DND-41 (cell line): Measurements from ENCODE around the gene MAP2K5.

Source experiments
- ATAC-seq: fragments of 200-7000 bp; cut with Tn5 transposase; 3 replicates; pipeline ENCODE4 v1.9.1; 2021; ENCODE audit warnings: low read depth; ENCODE audit not compliant: insufficient read depth
- DNase-seq: peaks from one replicate; pipeline ENCODE4 v3.0.0-alpha.2; 2020
- H2AFZ ChIP-seq: 2 replicates; pipeline ENCODE4 v1.6.0; 2012; ENCODE audit warnings: low read depth, low read length
- H3K27ac ChIP-seq: 2 replicates; pipeline ENCODE4 v1.5.1; 2012; ENCODE audit warnings: low read length, inconsistent platforms
- H3K27me3 ChIP-seq: fragments of 200-600 bp; sonication (generic); 2 replicates; pipeline ENCODE4 v1.6.0; 2012; ENCODE audit warnings: low read length, mild to moderate bottlenecking, inconsistent platforms; ENCODE audit not compliant: insufficient read depth, poor library complexity
- H3K36me3 ChIP-seq: 2 replicates; pipeline ENCODE4 v1.5.1; 2012; ENCODE audit warnings: low read length, inconsistent platforms; ENCODE audit not compliant: insufficient read depth
- H3K4me1 ChIP-seq: 2 replicates; pipeline ENCODE4 v1.5.1; 2012; ENCODE audit warnings: mild to moderate bottlenecking, low read length; ENCODE audit not compliant: insufficient read depth
- H3K4me2 ChIP-seq: 2 replicates; pipeline ENCODE4 v1.6.0; 2012; ENCODE audit warnings: mild to moderate bottlenecking, moderate library complexity, low read length, inconsistent platforms; ENCODE audit not compliant: insufficient read depth
- H3K4me3 ChIP-seq, 2 experiments: fragments of 200-600 bp in 1 of 2; shearing (Covaris generic) in 1 of 2; 2 replicates each; pipeline ENCODE4 v1.5.1; 2012 to 2016; ENCODE audit warnings: inconsistent platforms in 2 of 2, low read length in 2 of 2, mild to moderate bottlenecking in 2 of 2, low read depth in 1 of 2, moderate library complexity in 1 of 2
- H3K79me2 ChIP-seq: 2 replicates; pipeline ENCODE4 v1.6.0; 2012; ENCODE audit warnings: low read length, inconsistent platforms; ENCODE audit not compliant: insufficient read depth
- H3K9ac ChIP-seq: 2 replicates; pipeline ENCODE4 v1.6.0; 2012; ENCODE audit warnings: low read depth, mild to moderate bottlenecking, inconsistent platforms, low read length, moderate library complexity
- H3K9me3 ChIP-seq: 2 replicates; pipeline ENCODE4 v1.5.1; 2012; ENCODE audit warnings: low read length, moderate library complexity, mild to moderate bottlenecking, inconsistent platforms; ENCODE audit not compliant: insufficient read depth, severe bottlenecking
- H4K20me1 ChIP-seq: 2 replicates; pipeline ENCODE4 v1.6.0; 2012; ENCODE audit warnings: low read length; ENCODE audit not compliant: insufficient read depth
- EZH2 ChIP-seq: IDR thresholded peaks from 3 replicates; pipeline ENCODE4 v1.6.1; 2012; ENCODE audit warnings: borderline replicate concordance, low read depth, mild to moderate bottlenecking, moderate library complexity, low read length, inconsistent platforms; ENCODE audit not compliant: severe bottlenecking
- TF ChIP-seq, protein P1 (sequence below): IDR thresholded peaks from 2 replicates; pipeline ENCODE4 v1.5.1; 2012; ENCODE audit warnings: borderline replicate concordance, low read length, moderate library complexity, mild to moderate bottlenecking; ENCODE audit not compliant: poor library complexity, severe bottlenecking; ENCODE audit errors: extremely low read depth

Gene MAP2K5

DNA sequence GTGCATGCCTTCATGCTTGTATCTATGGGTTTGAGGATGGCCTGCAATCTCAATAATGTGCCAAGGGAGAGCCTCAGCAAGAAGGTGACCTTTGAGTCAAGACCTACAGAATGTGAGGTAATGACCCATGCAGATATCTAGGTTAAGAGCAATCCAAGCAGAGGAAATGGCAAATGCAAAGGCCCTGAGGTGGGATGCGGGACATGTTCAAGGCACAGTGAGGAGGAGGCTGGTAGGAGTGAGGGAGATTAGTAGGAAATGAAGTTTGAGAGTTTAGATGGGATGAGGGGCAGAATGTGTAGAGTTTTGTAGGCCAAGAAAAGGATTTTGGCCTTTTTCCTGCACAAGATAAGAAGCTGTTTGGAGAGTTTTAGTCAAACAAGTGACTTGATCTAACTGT lies 4.7 kb upstream of the MAP2K5 start:
- Histone ChIP-seq H3K4me3 (no peak overlapping the region), H3K9ac (no peak overlapping the region), H3K79me2 (peaks cover 9% of the 10 kb centered on the region), H3K27ac (no peak overlapping the region), H3K27me3 (no peaks in the 10 kb centered on the region), H3K4me2 (no peak overlapping the region), H3K4me1 (peaks cover 30% of the 10 kb centered on the region), H2AFZ (no peak overlapping the region), H3K36me3 (no peaks in the 10 kb centered on the region; the same call in 1 of the 2 replicates), H4K20me1 (no peaks in the 10 kb centered on the region), H3K9me3 (no peaks in the 10 kb centered on the region)
- TF ChIP-seq EZH2 = no peak
- TF ChIP-seq, protein P1, sequence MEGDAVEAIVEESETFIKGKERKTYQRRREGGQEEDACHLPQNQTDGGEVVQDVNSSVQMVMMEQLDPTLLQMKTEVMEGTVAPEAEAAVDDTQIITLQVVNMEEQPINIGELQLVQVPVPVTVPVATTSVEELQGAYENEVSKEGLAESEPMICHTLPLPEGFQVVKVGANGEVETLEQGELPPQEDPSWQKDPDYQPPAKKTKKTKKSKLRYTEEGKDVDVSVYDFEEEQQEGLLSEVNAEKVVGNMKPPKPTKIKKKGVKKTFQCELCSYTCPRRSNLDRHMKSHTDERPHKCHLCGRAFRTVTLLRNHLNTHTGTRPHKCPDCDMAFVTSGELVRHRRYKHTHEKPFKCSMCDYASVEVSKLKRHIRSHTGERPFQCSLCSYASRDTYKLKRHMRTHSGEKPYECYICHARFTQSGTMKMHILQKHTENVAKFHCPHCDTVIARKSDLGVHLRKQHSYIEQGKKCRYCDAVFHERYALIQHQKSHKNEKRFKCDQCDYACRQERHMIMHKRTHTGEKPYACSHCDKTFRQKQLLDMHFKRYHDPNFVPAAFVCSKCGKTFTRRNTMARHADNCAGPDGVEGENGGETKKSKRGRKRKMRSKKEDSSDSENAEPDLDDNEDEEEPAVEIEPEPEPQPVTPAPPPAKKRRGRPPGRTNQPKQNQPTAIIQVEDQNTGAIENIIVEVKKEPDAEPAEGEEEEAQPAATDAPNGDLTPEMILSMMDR = no peak
- DNase-seq (no peak), ATAC-seq (no peak)

DNA sequence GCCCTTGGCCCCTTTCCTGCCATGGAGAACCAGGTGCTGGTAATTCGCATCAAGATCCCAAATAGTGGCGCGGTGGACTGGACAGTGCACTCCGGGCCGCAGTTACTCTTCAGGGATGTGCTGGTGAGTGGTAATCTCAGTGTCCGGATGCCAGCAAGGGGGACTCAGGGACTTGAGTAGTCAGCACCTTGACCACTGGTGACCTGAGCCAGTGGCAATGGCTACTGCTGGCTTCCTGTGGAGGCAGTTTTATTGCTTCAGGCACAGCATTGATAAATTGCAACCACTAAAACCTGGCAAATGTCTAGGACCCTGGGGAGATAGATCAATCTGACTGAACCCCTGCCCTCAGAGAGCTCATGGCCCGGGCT lies 830 bp downstream of the MAP2K5 start:
- peaks cover 33% of the 10 kb centered on the region for H3K4me1 ChIP-seq
- peak overlapping the region; percentile 95 for H3K9ac ChIP-seq
- DNase-seq (no peak), ATAC-seq (no peak)
- H3K79me2 ChIP-seq = peaks cover 51% of the 10 kb centered on the region
- TF ChIP-seq, protein P1 = no peak
- TF ChIP-seq EZH2 = no peak
- H3K27ac ChIP-seq = peak overlapping the region; percentile 98
- H4K20me1 ChIP-seq = no peaks in the 10 kb centered on the region
- H3K27me3 ChIP-seq = no peaks in the 10 kb centered on the region
- H2AFZ ChIP-seq = peak overlapping the region; percentile 97
- no peaks in the 10 kb centered on the region for H3K9me3 ChIP-seq
- peaks cover 24% of the 10 kb centered on the region for H3K36me3 ChIP-seq
- H3K4me2 ChIP-seq = peak overlapping the region; percentile 95
- peak overlapping the region; percentile 67 to 93; a peak in 3 of 4 replicates for H3K4me3 ChIP-seq

DNA sequence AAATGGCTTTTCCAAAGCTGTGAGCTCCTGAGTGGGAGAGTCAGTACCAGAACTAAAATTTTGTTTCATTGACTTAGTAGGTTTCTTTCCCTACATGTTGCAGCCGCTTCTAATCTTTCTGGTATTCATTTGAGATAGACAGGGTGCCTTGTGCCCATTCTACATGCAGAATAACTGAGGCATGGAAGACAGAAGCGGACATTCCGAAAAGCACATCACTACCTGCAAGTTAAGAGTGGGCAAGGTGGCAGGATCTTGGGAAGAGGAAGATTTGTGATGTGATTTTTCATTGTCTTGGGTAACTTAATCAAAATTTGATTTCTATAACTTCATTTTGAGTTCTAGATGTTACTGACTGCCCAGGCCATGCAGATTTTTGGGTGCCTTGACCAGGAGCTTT lies 2.0 kb downstream of the MAP2K5 start:
- Histone ChIP-seq H3K36me3 (peaks cover 24% of the 10 kb centered on the region), H3K9me3 (no peaks in the 10 kb centered on the region), H4K20me1 (no peaks in the 10 kb centered on the region), H3K27me3 (no peaks in the 10 kb centered on the region), H3K79me2 (peaks cover 51% of the 10 kb centered on the region), H3K4me3 (peak overlapping the region in 1 of 2 experiments; percentile 20; a peak in 1 of 4 replicates), H3K4me1 (peaks cover 31% of the 10 kb centered on the region), H2AFZ (no peak overlapping the region), H3K4me2 (peak overlapping the region; percentile 95), H3K27ac (no peak overlapping the region), H3K9ac (peak overlapping the region; percentile 95; the same call in 1 of the 2 replicates)
- no peak for TF ChIP-seq EZH2
- ATAC-seq (no peak), DNase-seq (no peak)

DNA sequence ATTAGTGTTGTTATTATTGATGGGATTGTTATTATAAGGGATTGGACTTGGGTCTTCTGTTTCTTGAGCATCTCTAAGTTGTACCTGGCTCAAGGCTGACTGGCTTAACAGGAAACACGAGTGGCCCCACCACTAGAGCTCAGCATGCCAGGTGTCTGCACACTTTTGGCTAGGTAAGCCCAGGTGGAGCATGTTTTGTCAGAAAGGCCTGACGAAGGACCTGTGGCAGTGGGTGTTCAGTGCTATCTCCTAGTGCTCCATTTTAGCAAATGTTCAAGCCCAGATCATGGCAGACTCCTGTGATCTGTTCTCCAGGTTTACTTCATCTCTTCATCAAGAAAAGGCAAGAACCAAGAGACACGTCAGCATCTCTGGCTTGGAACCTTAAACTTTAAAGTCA lies 3.4 kb downstream of the MAP2K5 start:
- DNase-seq (no peak), ATAC-seq (no peak)
- no peaks in the 10 kb centered on the region for H3K27me3 ChIP-seq
- no peaks in the 10 kb centered on the region for H4K20me1 ChIP-seq
- peak overlapping the region; percentile 95; the same call in 1 of the 2 replicates for H3K4me2 ChIP-seq
- no peaks in the 10 kb centered on the region for H3K9me3 ChIP-seq
- no peak overlapping the region for H3K27ac ChIP-seq
- TF ChIP-seq, protein P1 = no peak
- no peak for TF ChIP-seq EZH2
- H3K36me3 ChIP-seq = peaks cover 33% of the 10 kb centered on the region
- H3K4me3 ChIP-seq = no peak overlapping the region
- peaks cover 27% of the 10 kb centered on the region for H3K4me1 ChIP-seq
- H3K79me2 ChIP-seq = peaks cover 55% of the 10 kb centered on the region
- H3K9ac ChIP-seq = no peak overlapping the region
- no peak overlapping the region for H2AFZ ChIP-seq
